Measurements from ENCODE around the gene PRRG4.
A peak's percentile ranks its signal among the peaks of the same experiment; 100 is the strongest.
"Not testable (repeated sequence)": the region's sequence is repeated elsewhere in the genome, so short reads cannot be mapped to it uniquely, and the experiment has no call there.

Gene PRRG4

GRCh38 chr11:32830796-32831195 lies 1.1 kb downstream of the PRRG4 start:
- no peak for DNase-seq (ENCODE audit: low spot score)

GRCh38 chr11:32831221-32831620 lies 1.5 kb downstream of the PRRG4 start:
- DNase-seq (ENCODE audit: low spot score) = no peak

- no peak for DNase-seq (ENCODE audit: low spot score)
These were observed 4.2 kb downstream of the PRRG4 start for GRCh38 chr11:32833921-32834320.

GRCh38 chr11:32836946-32837345 lies 7.2 kb downstream of the PRRG4 start:
- no peak for DNase-seq (ENCODE audit: low spot score)

- no peak for DNase-seq (ENCODE audit: low spot score)
These were observed 9.0 kb downstream of the PRRG4 start for GRCh38 chr11:32838505-32839274.

GRCh38 chr11:32839308-32839707 lies 9.6 kb downstream of the PRRG4 start:
- no peak for DNase-seq (ENCODE audit: low spot score)

GRCh38 chr11:32840587-32840986 lies 10.9 kb downstream of the PRRG4 start:
- DNase-seq (ENCODE audit: low spot score) = no peak

GRCh38 chr11:32843544-32843943 lies 13.8 kb downstream of the PRRG4 start:
- no peak for DNase-seq (ENCODE audit: low spot score)

- peak; percentile 16 for DNase-seq (ENCODE audit: low spot score)
These were observed 17.8 kb downstream of the PRRG4 start for GRCh38 chr11:32847511-32847910.

GRCh38 chr11:32849761-32850160 lies 20.0 kb downstream of the PRRG4 start:
- no peak for DNase-seq (ENCODE audit: low spot score)

GRCh38 chr11:32851251-32851650 lies 21.5 kb downstream of the PRRG4 start:
- DNase-seq (ENCODE audit: low spot score) = no peak

GRCh38 chr11:32852207-32852606 lies 22.5 kb downstream of the PRRG4 start:
- no peak for DNase-seq (ENCODE audit: low spot score)

- DNase-seq (ENCODE audit: low spot score) = no peak
These were observed 25.9 kb downstream of the PRRG4 start for GRCh38 chr11:32855601-32856000.

GRCh38 chr11:32858731-32859130 lies 29.0 kb downstream of the PRRG4 start:
- DNase-seq (ENCODE audit: low spot score) = no peak

GRCh38 chr11:32861850-32862577 lies 32.3 kb downstream of the PRRG4 start:
- DNase-seq (ENCODE audit: low spot score) = no peak

GRCh38 chr11:32864555-32864954 lies 34.8 kb downstream of the PRRG4 start:
- no peak for DNase-seq (ENCODE audit: low spot score)

GRCh38 chr11:32868752-32869151 lies 39.0 kb downstream of the PRRG4 start:
- not testable (repeated sequence) for DNase-seq (ENCODE audit: low spot score)

GRCh38 chr11:32870676-32871075 lies 40.9 kb downstream of the PRRG4 start:
- DNase-seq (ENCODE audit: low spot score) = no peak

GRCh38 chr11:32874132-32874531 lies 44.4 kb downstream of the PRRG4 start:
- no peak for DNase-seq (ENCODE audit: low spot score)

- DNase-seq (ENCODE audit: low spot score) = no peak
These were observed 51.6 kb downstream of the PRRG4 start for GRCh38 chr11:32881286-32881685.

GRCh38 chr11:32883421-32883820 lies 53.7 kb downstream of the PRRG4 start:
- DNase-seq (ENCODE audit: low spot score) = no peak

GRCh38 chr11:32884023-32884422 lies 54.3 kb downstream of the PRRG4 start:
- DNase-seq (ENCODE audit: low spot score) = no peak

GRCh38 chr11:32884770-32885384 lies 55.1 kb downstream of the PRRG4 start:
- DNase-seq (ENCODE audit: low spot score) = no peak

Data from putamen (tissue), 1 donor.